Measurements from ENCODE around the gene TAP1. TPM values are rescaled to one million over a fixed set of nuclear protein-coding genes. Genes with fewer than 3 reads are reported as not detected.

The TAP1 gene
- total RNA-seq, 1 experiment from 2014 or later, result 23.1 TPM

- intact Hi-C loops (cut with micrococcal nuclease; ENCODE audit: unreplicated experiment), result no loop called here
- Histone ChIP-seq H3K36me3 (ENCODE audit: low read depth) (no peaks in the 10 kb centered on the region), H3K9me2 (ENCODE audit: insufficient read depth) (no peaks in the 10 kb centered on the region), H3K79me2 (ENCODE audit: low read depth) (no peaks in the 10 kb centered on the region), H3F3A (ENCODE audit: insufficient read depth, low read depth) (peaks cover 5% of the 10 kb centered on the region; the same call in 1 of the 2 replicates), H3K27ac (no peak overlapping the region), H3K4me3 (no peak overlapping the region), H3K9me3 (ENCODE audit: insufficient read depth, low read depth) (no peaks in the 10 kb centered on the region), H2AFZ (no peak overlapping the region), H4K20me1 (ENCODE audit: insufficient read depth) (no peaks in the 10 kb centered on the region), H3K4me2 (no peak overlapping the region), H3K4me1 (replicated peaks; ENCODE audit: insufficient read depth) (no peaks in the 10 kb centered on the region), H3K27me3 (ENCODE audit: insufficient read depth, low read depth) (no peaks in the 10 kb centered on the region)
- no peak for TF ChIP-seq CTCF (conservative IDR thresholded peaks at IDR 0.05)
- TF ChIP-seq EZH2 (IDR thresholded peaks at IDR 0.05; ENCODE audit: low read depth), result no peak
- ChIA-PET POLR2A (ENCODE audit: unreplicated experiment) (no interaction called here), CTCF (no interaction called here)
- DNase-seq, result no peak
- BruUV-seq (replicated peaks), result no TSS peak
Observed at GRCh38 chr6:32830017-32830416, 23.5 kb downstream of the TAP1 start.

- H3K9me3 ChIP-seq (ENCODE audit: insufficient read depth, low read depth), result no peaks in the 10 kb centered on the region
- CTCF ChIA-PET, result no interaction called here
- TF ChIP-seq EZH2 (IDR thresholded peaks at IDR 0.05; ENCODE audit: low read depth), result no peak
- TF ChIP-seq CTCF (conservative IDR thresholded peaks at IDR 0.05), result no peak
- no peaks in the 10 kb centered on the region for H3K4me1 ChIP-seq (replicated peaks; ENCODE audit: insufficient read depth)
- H4K20me1 ChIP-seq (ENCODE audit: insufficient read depth), result no peaks in the 10 kb centered on the region
- POLR2A ChIA-PET (ENCODE audit: unreplicated experiment), result no interaction called here
- H3K4me2 ChIP-seq, result no peak overlapping the region
- H3K9me2 ChIP-seq (ENCODE audit: insufficient read depth), result no peaks in the 10 kb centered on the region
- BruUV-seq (replicated peaks), result no TSS peak
- no peaks in the 10 kb centered on the region for H3K27me3 ChIP-seq (ENCODE audit: insufficient read depth, low read depth)
- DNase-seq, result no peak
- no peaks in the 10 kb centered on the region for H3K79me2 ChIP-seq (ENCODE audit: low read depth)
- no peak overlapping the region for H2AFZ ChIP-seq
- H3K4me3 ChIP-seq, result no peak overlapping the region
- peaks cover 5% of the 10 kb centered on the region; the same call in 1 of the 2 replicates for H3F3A ChIP-seq (ENCODE audit: insufficient read depth, low read depth)
- no peaks in the 10 kb centered on the region for H3K36me3 ChIP-seq (ENCODE audit: low read depth)
- intact Hi-C loops (cut with micrococcal nuclease; ENCODE audit: unreplicated experiment), result no loop called here
- no peak overlapping the region for H3K27ac ChIP-seq
Observed at GRCh38 chr6:32829495-32829894, 24.0 kb downstream of the TAP1 start.

- POLR2A ChIA-PET (ENCODE audit: unreplicated experiment), result no interaction called here
- DNase-seq, result no peak
- TF ChIP-seq EZH2 (IDR thresholded peaks at IDR 0.05; ENCODE audit: low read depth), result no peak
- no peak for TF ChIP-seq CTCF (conservative IDR thresholded peaks at IDR 0.05)
- Histone ChIP-seq H3K4me1 (replicated peaks; ENCODE audit: insufficient read depth) (no peaks in the 10 kb centered on the region), H3K27ac (no peak overlapping the region), H3K79me2 (ENCODE audit: low read depth) (no peaks in the 10 kb centered on the region), H3K27me3 (ENCODE audit: insufficient read depth, low read depth) (no peaks in the 10 kb centered on the region), H2AFZ (no peak overlapping the region), H3K4me3 (no peak overlapping the region), H3K36me3 (ENCODE audit: low read depth) (no peaks in the 10 kb centered on the region), H3F3A (ENCODE audit: insufficient read depth, low read depth) (peaks cover 9% of the 10 kb centered on the region; the same call in 1 of the 2 replicates), H4K20me1 (ENCODE audit: insufficient read depth) (no peaks in the 10 kb centered on the region), H3K4me2 (no peak overlapping the region), H3K9me2 (ENCODE audit: insufficient read depth) (no peaks in the 10 kb centered on the region), H3K9me3 (ENCODE audit: insufficient read depth, low read depth) (no peaks in the 10 kb centered on the region)
- intact Hi-C loops (cut with micrococcal nuclease; ENCODE audit: unreplicated experiment), result no loop called here
- BruUV-seq (replicated peaks), result no TSS peak
- CTCF ChIA-PET, result interaction anchor here (1.4 kb wide), 1 partner anchor 41 kb away, joined by 3 read pairs; no protein-coding TSS in a partner anchor
Observed at GRCh38 chr6:32827025-32827424, 26.5 kb downstream of the TAP1 start.

All from PC-9 (cell line).